Dendritic cell treated with granulocyte-macrophage colony-stimulating factor and Interleukin-4, amounts not matched to agents 40 ng/mL and 50 ng/mL, for 4 days (primary cell): ENCODE results near the gene CEP72.

Source experiments
- H3K27ac Mint-ChIP-seq: one replicate; pipeline ENCODE4 v1.8.0; 2022; ENCODE audit warnings: mild to moderate bottlenecking, mixed read lengths
- H3K27me3 Mint-ChIP-seq: one replicate; pipeline ENCODE4 v1.8.0; 2022; ENCODE audit warnings: mild to moderate bottlenecking, mixed read lengths
- H3K36me3 Mint-ChIP-seq: one replicate; pipeline ENCODE4 v1.8.0; 2022; ENCODE audit warnings: low read depth, mixed read lengths
- H3K4me1 Mint-ChIP-seq: one replicate; pipeline ENCODE4 v1.8.0; 2022; ENCODE audit warnings: low read depth, mixed read lengths
- H3K4me3 Mint-ChIP-seq: one replicate; pipeline ENCODE4 v1.8.0; 2022; ENCODE audit warnings: mild to moderate bottlenecking, moderate library complexity, mixed read lengths
- H3K9me3 Mint-ChIP-seq: one replicate; pipeline ENCODE4 v1.8.0; 2022; ENCODE audit warnings: mixed read lengths
- intact Hi-C: fragments of 100-400 bp; cut with micrococcal nuclease; formaldehyde crosslinking; loops from one replicate; pipeline ENCODE4 v1.15.0; 2022

Gene CEP72

GRCh38 chr5:611731-612486 lies at the start of gene CEP72:
Gene CEP72, plus strand, starts transcription at chr5:612340. Its CDS starts 22 bp downstream, at chr5:612362.
- intact Hi-C loops, result loop anchor here (5.0 kb wide), 1 partner anchor 165 kb away; no protein-coding TSS in a partner anchor
- Mint-ChIP-seq H3K36me3 (peaks cover 5% of the 10 kb centered on the region), H3K27ac (peak within 1 kb of the TSS; percentile 50), H3K27me3 (peaks cover 51% of the 10 kb centered on the region), H3K4me1 (peaks cover 59% of the 10 kb centered on the region), H3K9me3 (no peaks in the 10 kb centered on the region), H3K4me3 (peak within 1 kb of the TSS; percentile 84)

DNA sequence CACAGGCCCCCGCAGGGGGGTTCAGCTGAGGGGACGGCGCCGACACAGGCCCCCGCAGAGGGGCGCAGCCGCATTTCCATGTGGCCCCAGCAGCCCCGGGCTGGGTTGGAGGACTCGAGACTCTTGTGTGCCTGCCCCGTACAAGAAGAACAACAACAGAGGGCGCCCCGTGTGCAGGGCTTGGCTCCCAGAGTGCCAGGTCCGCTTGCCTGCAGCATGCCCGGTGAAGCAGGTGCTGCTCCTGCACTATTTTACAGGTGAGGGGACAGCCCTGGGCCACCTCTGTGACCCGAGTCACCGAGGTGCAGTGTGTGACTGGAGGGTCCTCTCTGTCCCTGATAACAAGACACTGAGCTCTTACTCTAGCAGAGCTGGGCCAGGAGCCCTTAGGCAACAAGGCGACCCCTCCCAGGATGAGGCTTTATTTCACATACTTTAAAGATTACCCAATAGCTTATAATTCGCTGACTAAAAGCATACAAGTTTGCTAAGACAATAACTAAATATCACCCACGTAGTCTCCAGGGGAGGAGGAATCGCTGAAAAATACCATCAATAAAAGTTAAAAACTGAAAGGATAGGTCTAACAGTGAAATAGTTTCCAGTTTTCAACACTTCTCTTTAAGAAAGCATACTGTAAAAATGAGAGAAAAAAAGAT lies 46.2 kb upstream of the CEP72 start:
- Mint-ChIP-seq H3K36me3 (no peaks in the 10 kb centered on the region), H3K4me1 (peaks cover 11% of the 10 kb centered on the region), H3K9me3 (peaks cover 11% of the 10 kb centered on the region), H3K27me3 (peaks cover 60% of the 10 kb centered on the region), H3K4me3 (no peak overlapping the region), H3K27ac (no peak overlapping the region)
- intact Hi-C loops, result no loop called here

DNA sequence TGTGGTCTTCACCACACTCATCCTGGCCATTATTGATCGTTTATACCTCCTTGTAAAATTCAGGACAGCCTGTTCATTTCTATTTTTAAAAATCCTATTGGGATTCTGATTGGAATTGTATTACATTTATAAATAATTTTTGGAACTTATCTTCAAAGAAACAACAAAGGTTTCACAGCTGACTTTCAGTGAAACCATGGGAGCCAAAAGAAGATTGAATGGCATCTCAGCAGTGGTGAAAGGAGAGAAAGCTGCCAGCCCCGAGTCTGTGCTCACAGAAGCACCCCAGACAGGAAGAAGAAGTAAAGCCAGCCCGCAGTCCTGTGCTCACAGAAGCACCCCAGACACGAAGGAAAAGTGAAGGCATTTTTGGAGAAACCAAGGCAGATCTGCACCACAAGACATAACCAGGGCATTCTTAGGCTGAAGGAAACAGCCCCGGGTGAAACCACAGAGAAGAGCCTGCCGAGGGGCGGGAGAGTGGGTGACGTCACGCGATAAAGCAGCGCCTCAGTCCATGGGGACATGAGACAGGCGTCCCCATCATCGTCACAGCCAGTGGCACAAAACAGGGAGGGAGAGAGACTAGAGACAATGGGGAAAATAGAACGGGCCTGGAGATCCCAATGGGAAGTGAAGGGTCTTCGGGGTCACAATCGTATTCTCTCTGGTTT lies 45.4 kb upstream of the CEP72 start:
- Mint-ChIP-seq H3K27ac (no peak overlapping the region), H3K36me3 (no peaks in the 10 kb centered on the region), H3K4me1 (peaks cover 11% of the 10 kb centered on the region), H3K4me3 (no peak overlapping the region), H3K9me3 (peaks cover 11% of the 10 kb centered on the region), H3K27me3 (peaks cover 55% of the 10 kb centered on the region)
- intact Hi-C loops, result no loop called here

DNA sequence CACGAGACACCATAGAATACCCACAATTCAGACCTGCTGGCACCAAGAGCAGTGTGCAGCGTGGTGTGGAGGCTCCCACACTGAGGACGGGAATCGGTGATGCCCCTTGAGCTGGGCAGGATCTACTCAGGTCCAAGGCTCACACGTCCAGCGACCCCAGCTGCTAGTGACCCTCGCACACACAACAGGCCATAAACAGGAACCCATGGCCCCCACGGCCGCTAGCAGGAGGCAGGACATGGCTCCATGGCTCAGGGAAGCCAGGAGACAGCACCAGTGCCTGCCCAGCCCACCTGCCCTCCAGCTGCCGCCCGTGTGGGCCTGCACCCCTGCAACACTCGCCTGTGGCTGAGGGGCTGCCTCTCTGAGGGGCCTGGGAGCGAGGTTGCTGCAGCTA lies 44.5 kb upstream of the CEP72 start:
- Mint-ChIP-seq H3K27me3 (peaks cover 63% of the 10 kb centered on the region), H3K4me3 (no peak overlapping the region), H3K27ac (no peak overlapping the region), H3K4me1 (peaks cover 11% of the 10 kb centered on the region), H3K36me3 (no peaks in the 10 kb centered on the region), H3K9me3 (peaks cover 11% of the 10 kb centered on the region)
- intact Hi-C loops, result no loop called here

- peaks cover 11% of the 10 kb centered on the region for H3K4me1 Mint-ChIP-seq
These were observed 43.9 kb upstream of the CEP72 start for GRCh38 chr5:568061-568781.

GRCh38 chr5:568809-569208 lies 43.3 kb upstream of the CEP72 start:
- intact Hi-C loops, result no loop called here
- H3K36me3 Mint-ChIP-seq, result no peaks in the 10 kb centered on the region
- H3K4me1 Mint-ChIP-seq, result peaks cover 11% of the 10 kb centered on the region
- no peak overlapping the region for H3K27ac Mint-ChIP-seq
- no peak overlapping the region for H3K4me3 Mint-ChIP-seq
- H3K27me3 Mint-ChIP-seq, result peaks cover 75% of the 10 kb centered on the region
- H3K9me3 Mint-ChIP-seq, result peaks cover 11% of the 10 kb centered on the region

More at GRCh38 chr5:568061-568781, 43.9 kb upstream of the CEP72 start:
- intact Hi-C loops, result no loop called here
- Mint-ChIP-seq H3K27ac (no peak overlapping the region), H3K4me3 (no peak overlapping the region), H3K27me3 (peaks cover 69% of the 10 kb centered on the region), H3K9me3 (peaks cover 11% of the 10 kb centered on the region), H3K36me3 (no peaks in the 10 kb centered on the region)

DNA sequence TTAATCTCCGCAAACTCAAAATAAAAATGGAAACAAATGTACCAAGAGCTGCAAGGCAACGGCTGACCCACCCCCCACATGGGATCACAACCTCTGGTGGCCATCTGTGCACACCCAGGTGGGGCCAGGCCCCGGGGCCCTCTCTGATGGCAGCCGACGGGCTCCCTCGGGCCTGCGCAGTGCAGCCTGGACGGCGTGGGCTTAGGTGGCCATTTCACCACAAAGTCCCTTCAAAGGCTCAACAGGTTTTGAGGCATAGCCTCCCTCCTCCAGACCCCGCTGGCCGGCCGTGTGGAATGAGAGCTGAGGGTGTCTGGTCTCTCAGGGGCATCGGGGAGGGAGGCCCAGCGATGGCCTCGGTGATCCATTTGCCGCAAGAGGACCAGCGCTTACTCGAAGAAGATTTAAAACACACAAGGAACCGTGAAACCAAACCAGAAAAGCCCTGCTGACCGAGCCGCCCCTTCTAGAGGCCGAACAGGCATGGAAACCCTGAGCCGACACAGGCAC lies 42.7 kb upstream of the CEP72 start:
- Mint-ChIP-seq H3K36me3 (no peaks in the 10 kb centered on the region), H3K27ac (no peak overlapping the region), H3K4me1 (peaks cover 11% of the 10 kb centered on the region), H3K27me3 (peaks cover 81% of the 10 kb centered on the region), H3K4me3 (no peak overlapping the region), H3K9me3 (peaks cover 11% of the 10 kb centered on the region)
- intact Hi-C loops, result no loop called here

DNA sequence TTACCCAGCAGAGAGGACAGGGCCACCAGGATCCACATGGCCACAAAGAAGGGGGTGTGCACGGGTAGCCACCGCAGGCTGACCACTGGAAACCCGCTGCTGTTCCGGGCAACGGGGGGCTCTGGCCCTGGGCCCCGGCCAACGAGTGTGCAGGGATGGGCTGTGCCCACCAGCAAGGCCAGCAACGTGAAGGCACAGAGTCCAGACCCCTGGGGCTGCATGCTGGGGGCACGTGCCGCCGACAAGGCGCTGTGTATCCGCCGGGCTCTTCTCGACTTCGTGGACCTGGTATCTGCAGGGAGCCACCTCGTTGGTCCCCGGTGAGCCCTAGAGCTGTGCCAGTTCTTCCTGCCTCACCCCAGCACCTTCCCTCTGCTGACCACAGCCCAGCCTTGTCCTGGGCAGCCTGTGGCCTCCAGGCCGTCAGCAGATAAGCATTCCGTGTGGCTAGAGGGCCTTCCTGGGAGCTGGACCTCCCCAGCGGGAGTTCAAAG lies 42.2 kb upstream of the CEP72 start:
- no peaks in the 10 kb centered on the region for H3K36me3 Mint-ChIP-seq
- H3K9me3 Mint-ChIP-seq, result peaks cover 12% of the 10 kb centered on the region
- no peak overlapping the region for H3K27ac Mint-ChIP-seq
- H3K27me3 Mint-ChIP-seq, result peaks cover 86% of the 10 kb centered on the region
- no peak overlapping the region for H3K4me3 Mint-ChIP-seq
- peaks cover 11% of the 10 kb centered on the region for H3K4me1 Mint-ChIP-seq
- intact Hi-C loops, result no loop called here

GRCh38 chr5:570446-570845 lies 41.7 kb upstream of the CEP72 start:
- intact Hi-C loops, result no loop called here
- Mint-ChIP-seq H3K9me3 (peaks cover 17% of the 10 kb centered on the region), H3K4me1 (peaks cover 11% of the 10 kb centered on the region), H3K27ac (no peak overlapping the region), H3K27me3 (peaks cover 91% of the 10 kb centered on the region), H3K36me3 (no peaks in the 10 kb centered on the region), H3K4me3 (no peak overlapping the region)

DNA sequence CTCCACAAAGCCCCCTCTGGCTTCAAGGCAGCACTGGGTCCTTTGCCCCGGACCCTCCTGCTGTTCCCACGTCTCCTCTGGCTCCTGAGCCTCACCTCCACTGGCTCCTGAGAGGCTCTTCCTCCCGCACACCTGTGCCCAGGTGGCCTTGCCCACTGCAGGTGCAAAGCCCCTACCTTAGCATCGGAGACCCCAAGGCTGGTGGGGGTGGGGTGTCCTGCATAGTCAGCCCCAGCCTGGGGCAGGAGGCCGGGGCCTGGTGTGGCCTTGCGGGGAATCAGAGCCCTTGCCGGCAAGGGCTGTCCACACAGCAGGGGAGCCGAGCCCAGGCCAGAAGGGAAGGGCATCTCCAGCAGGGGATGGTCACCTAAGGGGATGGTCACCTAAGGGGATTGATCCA lies 41.3 kb upstream of the CEP72 start:
- peaks cover 22% of the 10 kb centered on the region for H3K9me3 Mint-ChIP-seq
- H3K4me3 Mint-ChIP-seq, result no peak overlapping the region
- H3K36me3 Mint-ChIP-seq, result no peaks in the 10 kb centered on the region
- intact Hi-C loops, result no loop called here
- H3K27me3 Mint-ChIP-seq, result peaks cover 92% of the 10 kb centered on the region
- H3K4me1 Mint-ChIP-seq, result peaks cover 11% of the 10 kb centered on the region
- H3K27ac Mint-ChIP-seq, result no peak overlapping the region

GRCh38 chr5:571791-572190 lies 40.3 kb upstream of the CEP72 start:
- Mint-ChIP-seq H3K4me1 (peaks cover 11% of the 10 kb centered on the region), H3K36me3 (no peaks in the 10 kb centered on the region), H3K27me3 (peaks cover 90% of the 10 kb centered on the region), H3K27ac (no peak overlapping the region), H3K9me3 (peaks cover 25% of the 10 kb centered on the region), H3K4me3 (no peak overlapping the region)
- intact Hi-C loops, result no loop called here

GRCh38 chr5:572398-573019 lies 39.6 kb upstream of the CEP72 start:
- Mint-ChIP-seq H3K4me1 (peaks cover 11% of the 10 kb centered on the region), H3K27me3 (peaks cover 90% of the 10 kb centered on the region), H3K4me3 (no peak overlapping the region), H3K9me3 (peaks cover 24% of the 10 kb centered on the region), H3K27ac (no peak overlapping the region), H3K36me3 (no peaks in the 10 kb centered on the region)
- intact Hi-C loops, result no loop called here

DNA sequence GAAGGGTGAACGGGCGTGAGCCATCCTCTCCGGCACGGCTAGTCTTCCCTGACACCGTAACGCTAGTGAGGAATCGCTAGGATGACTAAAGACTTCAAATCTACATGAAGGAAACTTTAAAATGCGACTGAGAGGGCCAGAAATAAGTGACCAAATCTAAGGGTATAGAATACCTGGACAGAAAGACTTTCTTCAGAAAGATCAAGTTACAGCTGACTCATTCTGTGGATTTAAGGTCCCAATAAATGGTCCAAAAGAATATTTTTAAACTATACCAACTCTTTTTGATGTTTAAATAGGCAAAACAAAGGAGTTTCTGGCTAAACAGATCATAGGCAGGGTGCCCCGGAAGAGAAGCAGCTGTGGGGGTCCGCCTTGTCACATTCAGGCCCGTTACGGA lies 38.9 kb upstream of the CEP72 start:
- Mint-ChIP-seq H3K4me1 (peaks cover 7% of the 10 kb centered on the region), H3K27ac (no peak overlapping the region), H3K36me3 (no peaks in the 10 kb centered on the region), H3K4me3 (no peak overlapping the region), H3K9me3 (peaks cover 26% of the 10 kb centered on the region), H3K27me3 (peaks cover 89% of the 10 kb centered on the region)
- intact Hi-C loops, result no loop called here
